Vein endothelial cell (primary cell): ENCODE results near the gene HLA-C. TPM values are rescaled to one million over a fixed set of nuclear protein-coding genes. Genes with fewer than 3 reads are reported as not detected.

ENCODE experiments used
- small RNA-seq: library from RNA; depleted of rRNA; stranded (forward); fragments of <200 nt; gene quantifications from one replicate; pipeline ENCODE3, GENCODE V24; 2012
- total RNA-seq: library from RNA; depleted of rRNA; stranded (reverse); fragments of >200 nt; gene quantifications from 2 replicates; pipeline ENCODE4 v1.2.3, GENCODE V29; 2012

HLA-C gene
- total RNA-seq: 49.3 and 67.3 TPM in 2 replicates

GRCh38 chr6:31271641-31272357, at the start of gene HLA-C:
Gene HLA-C (minus strand): TSS chr6:31272092. CDS start chr6:31272071, 21 bp downstream.

Small RNA genes within 50 kb of the gene (small RNA-seq; reads per million reads assigned to genes)
- not detected for gene AL662844.1

Other genes starting within 250 kb of the HLA-C start
- 0.33 TPM in 1 of 2 replicates, not detected in the other for gene C6orf15, start 159.5 kb downstream of the HLA-C start, total RNA-seq
- 4.0 and 8.5 TPM in 2 replicates for gene PSORS1C1, start 157.3 kb downstream of the HLA-C start, total RNA-seq
- gene CDSN, start 151.6 kb downstream of the HLA-C start, total RNA-seq: under 0.01 TPM in 1 of 2 replicates, not detected in the other
- gene PSORS1C2, start 133.0 kb downstream of the HLA-C start, total RNA-seq: not detected in 2 replicates
- 9.6 and 13.4 TPM in 2 replicates for gene CCHCR1, start 114.3 kb downstream of the HLA-C start, total RNA-seq
- 10.8 and 19.0 TPM in 2 replicates for gene TCF19, start 113.5 kb downstream of the HLA-C start, total RNA-seq
- gene POU5F1, start 101.4 kb downstream of the HLA-C start, total RNA-seq: not detected in 2 replicates
- gene HLA-B, start 85.1 kb upstream of the HLA-C start, total RNA-seq: 74.5 and 143 TPM in 2 replicates
- gene MICA, start 131.5 kb upstream of the HLA-C start, total RNA-seq: 29.7 and 47.9 TPM in 2 replicates
- 17.6 and 24.3 TPM in 2 replicates for gene MICB, start 226.1 kb upstream of the HLA-C start, total RNA-seq